Hepatocyte (in vitro differentiated cells): Measurements from ENCODE around the gene NOL8.

Experiments used
- CTCF ChIP-seq: fragments of 200-600 bp; sonication (generic); IDR thresholded peaks from 2 replicates; pipeline ENCODE4 v1.5.1; 2016; ENCODE audit warnings: antibody characterized with exemption, mild to moderate bottlenecking; ENCODE audit not compliant: poor library complexity
- EZH2 ChIP-seq: fragments of 200-600 bp; sonication (generic); IDR thresholded peaks from 2 replicates; pipeline ENCODE4 v1.6.1; 2016; ENCODE audit warnings: antibody characterized with exemption, mild to moderate bottlenecking, borderline replicate concordance

GRCh38 chr9:92308893-92309292, 16.3 kb downstream of the NOL8 start:
- TF ChIP-seq CTCF: no peak
- TF ChIP-seq EZH2: no peak
